Activated CD4-positive, alpha-beta T cell treated with anti-CD3 and anti-CD28 coated beads, Interleukin-2, Interleukin-4, amounts not matched to agents 100 ng/mL and 50 ng/mL, durations not matched to agents 16 hours and 8 hours (primary cell): ENCODE data around the gene PREX1.

Source experiments
- DNase-seq: peaks from one replicate; pipeline ENCODE4 v3.0.0-alpha.2; 2020; ENCODE audit warnings: low spot score

The PREX1 gene

DNA sequence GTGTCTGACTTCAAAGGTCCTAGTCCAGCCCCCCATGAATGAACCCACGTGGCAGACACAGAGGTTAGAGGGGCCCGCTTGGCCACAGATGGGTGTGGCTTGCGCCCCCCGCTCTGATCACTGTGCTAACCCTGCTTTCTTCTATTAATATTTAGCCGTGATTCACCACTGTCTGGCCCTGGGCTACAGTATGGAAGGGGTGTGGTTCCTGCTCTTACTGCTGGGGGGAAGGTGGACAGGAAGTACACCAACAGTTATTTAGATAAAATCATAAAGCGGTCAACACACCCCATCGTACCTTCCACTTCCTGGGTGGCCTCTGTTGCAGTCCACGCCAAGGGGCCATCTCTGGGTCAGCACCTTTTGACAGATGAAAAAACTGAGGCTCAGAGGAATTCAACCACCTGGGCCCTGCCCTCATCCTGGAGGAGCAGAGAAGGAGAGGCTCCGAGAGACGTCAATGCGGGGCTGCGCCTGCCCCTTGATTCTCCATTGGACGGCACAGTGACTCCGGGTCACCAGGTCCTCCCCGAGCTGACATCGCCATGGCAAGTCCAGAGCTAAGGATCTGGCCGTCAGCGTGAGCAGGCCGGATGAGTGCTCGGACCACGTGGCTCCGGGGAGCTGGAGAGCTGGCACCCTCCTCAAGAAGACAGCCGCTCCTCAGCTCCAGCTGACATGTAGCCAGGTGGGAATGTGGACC, 206.3 kb downstream of the PREX1 start:
- DNase-seq: peak; percentile 4

DNA sequence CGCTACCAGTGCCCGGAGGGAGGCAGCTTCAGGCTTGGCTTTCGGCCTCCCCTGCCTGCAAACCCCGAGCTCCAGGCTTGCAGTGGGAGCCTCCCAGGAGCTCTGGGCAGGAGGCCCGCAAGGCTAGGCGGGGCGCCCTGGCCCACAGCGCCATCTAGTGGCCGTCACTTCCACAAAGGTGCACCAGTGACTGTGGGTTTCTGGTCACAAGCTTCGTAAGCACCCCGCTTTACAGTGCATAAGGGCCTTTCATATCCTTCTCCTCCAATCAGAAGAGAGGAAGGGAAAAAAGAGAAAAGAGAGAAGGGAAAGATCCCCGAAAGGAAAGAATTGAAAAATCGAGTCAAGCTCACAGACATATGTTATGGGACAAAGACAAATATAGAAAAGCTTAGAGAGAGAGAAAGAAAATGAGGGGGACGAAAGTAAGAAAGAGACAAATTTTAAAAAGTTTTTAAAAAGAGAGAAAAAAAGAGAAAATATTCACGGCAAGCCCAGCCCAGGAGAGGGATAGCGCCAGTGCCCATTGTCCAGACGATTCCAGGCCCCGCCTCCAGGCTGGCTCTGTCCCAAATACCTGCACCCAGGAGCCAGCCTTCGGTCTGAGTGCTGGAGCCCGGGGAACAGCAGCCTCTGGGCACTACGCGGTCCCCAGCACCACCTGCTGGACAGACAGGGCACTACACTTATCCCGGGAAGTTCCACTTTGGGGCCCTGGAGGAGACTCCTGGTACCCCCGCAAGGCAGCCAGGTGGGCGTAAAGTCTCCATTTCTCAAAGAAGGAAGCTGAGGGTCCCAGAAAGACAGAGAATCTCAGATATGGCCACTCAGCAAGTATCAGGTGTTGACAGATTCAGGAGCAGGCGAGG, 207.1 kb downstream of the PREX1 start:
- peak; percentile 78 for DNase-seq

DNA sequence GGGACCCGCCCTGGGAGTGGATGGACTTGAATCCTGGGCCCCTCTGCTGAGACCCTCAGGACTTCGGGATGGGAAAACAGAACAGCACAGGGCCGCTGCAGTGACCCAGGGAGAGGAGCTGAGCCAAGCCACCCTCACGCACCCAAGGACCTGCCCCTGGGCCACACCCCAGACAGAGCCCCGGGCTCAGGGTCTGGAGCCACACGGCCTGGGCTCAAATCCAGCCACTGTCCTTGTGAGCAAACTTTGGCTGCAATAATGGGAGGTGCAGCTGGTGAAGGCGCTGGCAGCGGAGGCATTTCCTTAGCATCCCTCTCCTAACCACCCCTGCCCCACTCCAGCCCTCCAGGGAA, 207.7 kb downstream of the PREX1 start:
- no peak for DNase-seq

DNA sequence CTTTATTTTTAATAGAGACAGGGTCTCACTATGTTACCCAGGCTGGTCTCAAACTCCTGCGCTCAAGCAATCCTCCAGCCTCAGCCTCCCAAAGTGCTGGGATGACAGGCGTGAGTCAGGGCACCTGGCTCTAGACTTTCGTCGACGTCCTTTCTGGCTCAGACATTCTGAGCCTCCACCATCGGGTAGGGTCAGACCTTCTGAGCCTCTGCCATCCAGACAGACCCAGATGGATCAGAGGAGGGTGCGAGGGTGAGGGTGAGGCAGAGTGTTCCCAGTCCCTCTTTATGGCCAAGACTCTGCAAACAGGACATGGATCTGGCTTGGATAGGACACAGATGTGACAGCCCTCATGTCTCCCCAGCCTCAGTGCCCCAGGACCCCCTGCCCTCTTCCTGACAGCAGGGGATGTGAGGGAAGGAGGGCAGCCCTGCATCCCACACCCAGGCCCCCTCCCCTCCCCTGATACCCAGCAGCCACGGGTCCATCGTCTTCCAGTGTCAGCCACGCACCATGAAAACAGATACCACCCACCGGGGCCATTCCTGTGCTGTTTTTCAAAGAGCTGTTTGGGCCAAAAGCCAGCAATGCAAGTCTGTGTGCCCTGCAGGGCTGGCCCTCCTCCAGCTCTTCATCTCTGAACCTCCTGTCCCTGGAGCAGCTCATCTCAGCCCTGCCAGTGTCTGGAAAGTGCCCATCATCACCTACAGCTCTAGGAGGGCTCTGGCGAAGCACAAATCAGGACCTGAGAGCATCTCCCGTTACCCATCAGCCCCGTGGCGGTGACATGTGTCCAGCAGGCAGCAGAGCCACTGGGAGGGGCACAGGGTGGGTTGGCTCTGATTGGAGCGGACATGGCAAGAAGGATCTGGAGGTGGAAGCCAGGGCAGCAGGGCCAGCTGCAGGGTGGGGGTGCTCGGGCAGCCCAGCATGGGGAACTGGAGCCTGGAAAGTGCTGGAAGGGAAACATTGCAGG, 208.4 kb downstream of the PREX1 start:
- no peak for DNase-seq

DNA sequence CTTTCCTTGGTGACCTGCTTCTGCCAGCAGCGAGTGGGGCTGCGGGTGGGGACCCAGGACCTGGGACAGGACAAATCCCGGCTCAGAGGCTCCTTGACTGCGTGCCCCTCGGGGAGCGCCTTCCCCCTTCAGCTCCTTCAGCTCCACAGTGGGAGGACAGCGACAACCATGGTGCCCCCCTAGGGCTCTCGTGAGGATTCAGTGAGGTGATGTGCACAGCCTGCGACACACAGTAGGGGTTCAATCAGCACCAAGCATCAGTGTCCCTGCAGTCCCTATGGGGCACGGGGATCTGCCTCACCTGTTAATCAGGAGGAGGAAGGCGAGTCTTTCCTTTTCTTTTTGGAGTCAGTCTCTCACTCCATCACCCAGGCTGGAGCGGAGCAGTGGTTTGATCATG, 209.2 kb downstream of the PREX1 start:
- DNase-seq: no peak

DNA sequence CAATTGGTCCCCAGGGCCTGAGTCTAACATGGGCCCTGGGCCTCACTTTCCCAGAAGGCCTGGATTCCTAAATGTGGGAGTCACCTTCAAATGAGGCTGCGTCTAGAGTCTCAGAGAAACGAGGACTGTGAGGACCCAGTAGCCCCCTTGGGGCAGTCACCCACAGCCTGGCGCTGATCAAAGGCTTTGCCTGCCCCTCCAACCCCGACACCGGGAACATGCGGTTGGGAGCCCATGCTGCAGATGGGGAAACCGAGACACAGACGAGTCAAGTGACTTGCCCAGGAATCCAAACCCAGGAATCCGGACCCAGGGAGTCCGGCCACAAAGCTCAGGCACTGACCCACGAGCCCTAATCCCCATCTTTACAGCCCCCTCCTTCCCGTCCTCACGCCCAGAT, 209.7 kb downstream of the PREX1 start:
- no peak for DNase-seq

DNA sequence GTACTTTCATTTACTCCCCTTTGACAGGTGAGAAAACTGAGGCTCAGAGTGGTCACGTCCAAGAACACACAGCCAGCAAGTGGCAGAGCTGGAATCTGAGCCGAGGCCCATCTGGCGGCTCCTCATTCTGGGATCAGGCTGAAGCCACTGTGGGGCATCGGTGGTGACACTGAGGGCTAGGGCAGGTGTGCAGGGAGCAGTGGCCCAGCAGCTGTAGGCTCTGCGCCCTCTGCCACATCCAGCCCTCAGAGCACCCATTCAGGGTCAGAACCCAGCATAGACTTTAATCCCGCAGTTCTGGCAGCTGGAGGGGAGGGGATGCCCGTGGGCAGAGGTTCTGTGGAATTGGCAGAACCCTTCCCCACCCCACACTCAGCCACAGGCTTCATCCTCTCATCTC, 210.3 kb downstream of the PREX1 start:
- no peak for DNase-seq

DNA sequence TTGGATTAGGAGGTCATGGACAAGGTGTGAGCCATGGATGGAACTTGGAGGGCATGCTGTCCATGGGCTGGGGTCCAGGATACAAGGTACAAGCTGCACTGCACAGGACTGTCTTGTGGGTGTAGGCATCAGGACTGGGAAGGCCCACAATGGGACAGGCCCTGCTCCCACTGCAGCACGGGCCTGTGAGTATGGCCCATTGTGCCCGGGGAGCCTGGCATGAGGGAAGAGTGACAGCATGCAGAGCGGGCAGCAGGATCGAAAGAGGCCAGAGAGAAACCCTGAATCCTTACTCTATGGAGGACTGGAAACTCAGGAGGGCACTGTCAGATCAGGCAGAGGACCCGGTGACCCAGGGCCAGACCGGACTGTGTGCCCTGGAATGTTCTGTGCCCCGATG, 211.3 kb downstream of the PREX1 start:
- no peak for DNase-seq

DNA sequence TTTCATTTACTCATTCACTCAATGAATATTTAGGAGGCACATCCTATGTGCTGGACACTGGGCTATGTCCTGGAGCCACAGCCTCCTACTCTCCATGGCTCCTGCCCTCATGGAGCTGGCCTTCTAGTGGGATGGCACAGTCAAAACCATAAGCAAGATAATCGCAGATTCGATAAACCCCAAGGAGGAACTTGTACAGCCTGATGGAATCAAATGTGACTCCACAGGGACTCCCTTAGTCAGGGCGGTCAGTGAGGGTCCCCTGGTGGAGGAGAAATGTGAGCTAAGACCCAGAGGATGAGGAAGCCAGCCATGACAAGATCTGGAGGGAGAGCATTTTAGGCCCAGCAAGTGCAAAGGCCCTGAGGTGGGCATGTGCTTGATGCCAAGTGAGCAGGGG, 211.9 kb downstream of the PREX1 start:
- no peak for DNase-seq

DNA sequence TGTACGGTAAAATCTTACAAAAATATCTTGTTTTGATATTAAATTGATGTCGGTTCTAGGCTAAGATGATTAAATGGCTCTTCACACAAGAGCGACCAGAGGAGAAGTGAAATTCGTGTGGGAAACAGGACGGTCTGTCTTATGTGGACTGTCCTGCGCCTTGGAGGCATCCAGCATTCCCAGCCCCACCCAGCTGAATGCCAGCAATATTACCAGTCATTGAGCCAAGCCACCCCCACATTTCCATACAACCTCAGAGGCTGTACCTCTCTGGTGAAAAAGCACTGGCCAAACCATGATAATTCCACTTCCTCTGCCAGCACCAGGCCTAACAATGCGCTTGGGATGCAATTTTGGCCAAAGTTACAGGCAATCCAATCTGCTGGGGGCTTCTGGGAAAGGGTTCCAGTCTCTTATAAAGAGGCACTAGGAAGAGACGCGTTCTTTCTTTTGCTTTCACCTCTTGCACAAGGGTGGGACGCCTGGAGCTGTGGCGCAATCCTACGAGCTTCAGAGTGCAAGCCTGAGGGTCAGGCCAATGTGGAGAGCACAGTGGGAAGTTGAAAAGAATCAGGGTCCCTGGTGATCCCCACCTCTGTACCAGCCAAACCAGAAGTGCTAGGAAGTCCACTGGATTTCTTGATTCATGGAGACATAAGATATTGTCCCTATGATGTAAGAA, 213.1 kb downstream of the PREX1 start:
- DNase-seq: no peak

DNA sequence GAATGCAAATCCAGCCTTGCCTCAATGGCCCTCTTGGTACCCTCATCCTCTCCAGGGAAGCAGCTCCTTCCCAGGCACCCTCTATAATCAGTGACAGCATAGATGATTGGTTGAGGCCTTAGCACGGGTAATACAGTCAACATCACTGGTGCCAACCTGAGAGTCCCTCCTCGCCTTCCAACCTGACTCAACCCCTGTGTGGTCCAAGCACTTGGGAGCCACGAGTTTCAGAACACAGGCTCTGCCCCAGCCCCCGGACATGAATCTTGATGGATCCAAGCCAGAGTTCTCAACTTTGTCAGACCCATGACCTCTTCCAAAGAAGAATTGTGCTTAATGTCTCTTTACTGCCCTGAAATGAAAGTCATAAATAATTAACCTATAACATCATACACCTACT, 213.9 kb downstream of the PREX1 start:
- DNase-seq: no peak

DNA sequence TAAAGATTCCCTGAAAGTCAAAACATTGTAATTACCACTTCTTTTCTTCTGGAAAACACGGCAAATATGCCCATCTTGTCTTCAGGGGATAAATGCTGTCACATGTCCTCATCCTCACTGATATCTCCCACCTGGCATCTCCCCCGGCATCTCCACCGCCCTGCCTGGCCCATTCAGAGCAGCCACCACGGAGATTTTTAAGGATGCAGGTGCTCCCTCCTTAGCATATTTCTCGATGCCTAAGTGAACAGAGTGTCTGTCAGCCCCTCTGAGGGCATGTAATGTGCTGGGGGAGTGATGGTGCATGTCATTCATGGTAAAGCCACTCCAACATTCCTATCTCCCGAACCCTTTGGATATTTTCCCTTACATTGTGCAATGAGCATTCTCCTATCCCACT, 215.5 kb downstream of the PREX1 start:
- DNase-seq: no peak

DNA sequence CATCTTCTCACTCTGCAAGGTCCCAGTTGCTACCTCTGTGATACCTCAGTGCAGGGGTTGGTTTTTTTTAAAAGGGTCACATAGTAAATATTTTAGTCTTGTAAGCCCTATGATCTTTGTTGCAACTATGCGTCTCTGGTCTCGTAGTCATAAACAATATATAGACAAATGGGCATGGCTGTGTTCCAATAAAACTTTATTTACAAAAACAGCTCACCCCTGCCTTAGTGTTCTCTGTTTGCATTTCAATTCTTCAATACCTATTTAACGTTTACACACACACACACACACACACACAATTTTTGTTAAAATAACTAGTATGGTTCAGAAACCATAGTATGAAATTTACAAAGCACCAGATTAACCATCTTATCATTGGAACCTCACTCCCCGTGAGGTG, 216.8 kb downstream of the PREX1 start:
- no peak for DNase-seq

DNA sequence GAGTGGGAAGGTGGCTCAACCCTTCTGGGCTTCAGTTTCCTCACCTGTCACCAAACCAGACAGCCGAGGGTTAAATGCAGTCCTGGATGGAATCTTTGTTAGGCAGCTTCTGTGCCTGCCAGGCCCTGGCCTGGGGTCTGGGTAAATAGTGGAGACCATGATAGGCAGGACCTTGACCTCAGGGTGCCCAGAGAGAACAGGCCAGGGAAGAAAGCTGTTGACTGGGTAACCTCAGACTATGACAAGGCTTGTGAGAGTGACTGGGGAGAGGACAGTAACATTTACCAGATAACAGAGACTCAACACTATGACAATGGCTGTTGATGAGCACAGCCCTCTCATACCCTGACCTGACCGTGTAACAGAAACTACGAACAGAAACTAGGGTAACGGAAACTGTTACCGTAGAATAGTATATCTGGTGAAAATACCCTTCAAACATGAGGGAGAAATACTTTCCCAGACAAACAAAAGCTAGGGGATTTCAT, 218.3 kb downstream of the PREX1 start:
- peak; percentile 22 for DNase-seq

DNA sequence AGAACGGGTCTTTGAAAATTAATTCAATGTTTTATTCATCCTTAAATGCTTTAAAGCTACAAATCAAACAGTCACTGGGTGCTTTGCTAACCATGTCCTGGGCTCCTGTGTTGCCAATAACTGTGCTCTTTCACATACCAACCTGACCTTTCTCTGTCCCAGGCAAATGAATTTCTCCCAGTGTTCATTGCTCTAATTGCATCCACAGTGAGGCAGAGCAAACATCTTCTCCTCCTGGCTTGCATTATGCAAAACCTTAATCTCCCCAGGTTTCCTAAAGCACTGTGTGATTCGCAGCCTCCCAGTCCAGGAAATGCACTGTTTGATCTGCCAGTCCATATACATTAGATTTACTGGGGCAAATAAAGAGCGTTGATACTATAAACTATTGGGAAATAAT, 219.0 kb downstream of the PREX1 start:
- no peak for DNase-seq

DNA sequence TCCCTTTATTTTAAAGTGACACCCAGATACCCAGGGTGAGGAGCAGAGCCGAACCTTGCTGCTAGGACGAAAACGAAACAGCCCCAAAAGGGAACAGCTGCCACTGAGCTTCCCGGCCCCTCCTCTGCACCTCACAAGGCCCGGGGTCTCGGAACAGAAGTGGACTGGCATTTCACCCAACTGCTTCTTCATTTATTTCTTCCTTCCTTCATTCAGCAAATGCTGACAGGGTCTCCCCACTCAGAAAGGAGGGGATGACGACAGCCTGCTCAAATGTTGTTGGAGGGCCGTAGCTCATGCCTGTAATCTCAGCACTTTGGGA, 220.3 kb downstream of the PREX1 start:
- DNase-seq: no peak

DNA sequence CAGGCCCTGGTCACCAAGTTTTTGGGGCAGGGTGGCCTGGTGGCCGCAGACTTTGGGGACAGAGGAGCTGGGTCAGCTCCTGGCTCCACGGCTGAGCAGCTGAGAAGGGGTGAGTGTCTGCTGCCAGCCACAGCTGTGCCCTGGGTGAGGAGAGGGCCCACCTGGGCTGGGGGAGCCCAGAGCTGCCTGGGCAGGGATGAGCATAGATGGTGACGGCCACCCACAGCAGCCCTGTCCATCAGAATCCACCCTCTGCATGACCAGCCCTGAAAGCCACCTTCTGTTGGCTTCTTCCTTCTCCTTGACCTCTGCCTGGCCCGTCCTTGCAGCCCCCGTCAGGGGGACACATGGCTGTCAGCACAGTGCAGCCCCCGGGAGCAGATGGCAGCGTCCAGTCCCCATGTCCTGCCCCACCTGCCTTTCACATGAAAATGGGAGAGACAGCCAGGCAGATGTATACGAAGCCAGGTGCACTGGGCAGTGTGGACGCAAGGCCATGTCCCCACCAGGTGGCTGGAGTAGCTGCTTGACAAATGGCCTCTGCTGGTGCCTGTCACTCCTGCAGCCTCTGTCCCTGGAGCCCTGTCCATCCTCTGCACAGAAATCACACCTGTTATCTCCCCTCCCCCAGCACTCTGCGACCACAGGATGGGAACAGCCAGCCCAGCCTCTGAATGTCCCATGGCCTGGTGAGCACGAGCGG, 220.8 kb downstream of the PREX1 start:
- no peak for DNase-seq

DNA sequence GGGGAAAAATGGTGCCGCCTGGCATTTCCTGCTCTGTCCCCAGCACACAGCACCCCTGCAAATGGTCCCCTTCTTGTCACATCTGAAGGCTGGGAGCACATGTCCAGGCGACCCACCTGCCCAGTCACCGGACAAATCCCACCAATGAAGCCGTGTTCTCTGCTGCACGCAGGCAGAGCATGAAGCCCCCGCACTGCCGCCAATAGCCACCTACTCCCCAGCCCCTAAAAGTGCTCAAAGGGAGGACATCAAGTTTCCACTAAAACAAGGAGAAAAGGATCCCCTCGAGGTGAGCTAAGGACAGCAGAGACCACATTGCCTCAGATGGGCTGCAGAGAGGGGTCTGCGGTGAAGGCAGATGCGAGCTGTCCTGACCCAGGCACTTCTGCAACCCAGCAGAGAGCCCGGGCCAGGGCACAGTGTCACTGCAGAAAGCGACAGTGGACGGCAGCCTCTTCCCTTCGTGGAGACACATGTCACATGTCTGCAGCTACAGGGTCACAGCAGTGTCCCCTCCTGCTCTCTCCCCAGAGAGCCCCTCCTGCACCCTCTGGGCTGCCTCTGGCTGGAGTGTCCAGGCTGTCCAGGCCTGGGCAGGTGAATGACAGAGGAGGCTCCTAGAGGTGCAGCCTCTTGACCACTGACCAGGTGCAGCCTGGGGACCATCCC, 221.5 kb downstream of the PREX1 start:
- DNase-seq: no peak

DNA sequence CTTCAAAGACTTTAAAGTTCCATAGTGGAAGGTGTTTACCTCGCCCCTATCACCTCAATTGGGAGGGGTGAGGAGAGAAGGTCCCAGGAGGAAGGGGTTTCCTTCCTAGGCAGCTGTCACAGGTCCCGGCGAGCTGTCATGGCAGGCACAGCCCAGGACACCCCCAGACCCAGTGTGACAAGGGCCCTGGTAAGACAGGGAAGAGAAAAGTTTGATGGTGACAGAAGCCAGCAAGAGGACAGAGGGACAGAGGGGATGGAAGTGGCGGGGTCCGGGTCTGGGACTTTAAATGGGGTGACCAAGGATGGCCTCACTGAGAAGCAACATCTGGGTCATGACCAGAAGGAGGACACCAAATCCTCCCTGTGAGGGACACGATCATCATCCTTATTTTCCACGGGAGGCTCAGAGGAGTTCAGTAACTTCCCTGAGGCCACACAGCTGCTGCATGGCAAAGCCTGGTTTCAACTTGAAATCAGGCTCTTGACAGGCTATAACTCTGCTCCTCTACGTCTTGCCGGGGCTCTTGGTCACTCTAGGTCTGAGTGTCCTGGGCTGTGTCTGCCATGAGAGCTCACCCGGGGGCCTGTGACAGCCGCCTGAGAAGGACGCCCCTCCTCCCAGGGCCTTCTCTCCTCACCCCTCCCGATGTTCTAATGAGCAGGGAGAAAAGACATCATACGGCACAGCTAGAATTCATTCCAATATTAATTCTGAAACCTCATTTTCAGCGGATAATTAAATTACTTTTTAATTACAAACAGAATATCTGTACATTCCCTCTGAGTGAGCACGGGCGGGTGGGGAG, 222.2 kb downstream of the PREX1 start:
- DNase-seq: no peak

DNA sequence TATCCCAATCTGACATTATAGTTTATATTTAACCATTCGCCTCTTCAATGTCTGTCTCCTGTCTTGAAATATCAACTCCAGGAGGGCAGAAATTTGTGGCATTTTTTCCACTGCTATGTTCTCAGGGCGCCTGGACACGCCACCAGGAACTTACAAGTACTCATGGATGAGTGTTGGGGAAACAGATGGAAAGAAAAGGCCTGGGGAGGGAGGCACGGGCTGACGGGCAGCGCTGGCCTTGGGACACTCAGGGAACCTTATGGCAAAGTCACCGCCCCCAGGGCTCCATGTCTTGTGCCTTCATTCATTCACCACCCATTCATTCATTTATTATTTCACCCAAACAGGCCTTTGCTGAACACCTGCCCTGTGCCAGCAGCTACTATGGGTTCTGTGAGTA, 222.9 kb downstream of the PREX1 start:
- no peak for DNase-seq
